GM12801 (cell line): ENCODE measurements around the gene KHDC4.

Source experiments
- CTCF ChIP-seq: IDR thresholded peaks from one replicate; pipeline ENCODE4 v1.5.1; 2011; ENCODE audit warnings: control low read depth; ENCODE audit not compliant: insufficient read length; ENCODE audit errors: extremely low read depth

The KHDC4 gene

DNA sequence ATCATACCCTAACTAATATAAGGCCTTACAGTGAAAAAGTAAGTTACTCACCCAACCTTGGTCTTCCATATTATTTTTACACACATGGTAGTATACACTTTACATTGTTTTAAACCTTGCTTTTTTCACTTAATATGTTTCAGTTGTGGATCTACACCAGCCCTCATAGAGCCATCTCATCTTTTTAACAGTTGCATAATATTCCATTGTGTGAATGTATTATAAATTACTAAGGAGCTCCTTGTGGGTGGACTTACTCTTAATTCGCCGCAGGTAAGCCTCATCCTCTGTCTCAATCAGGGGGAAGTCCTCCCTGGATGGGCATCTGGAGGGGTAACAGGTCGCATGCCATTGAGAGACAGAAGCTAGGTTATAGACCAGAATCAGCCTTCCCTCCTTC is 20.4 kb upstream of the KHDC4 start:
- TF ChIP-seq CTCF: no peak

DNA sequence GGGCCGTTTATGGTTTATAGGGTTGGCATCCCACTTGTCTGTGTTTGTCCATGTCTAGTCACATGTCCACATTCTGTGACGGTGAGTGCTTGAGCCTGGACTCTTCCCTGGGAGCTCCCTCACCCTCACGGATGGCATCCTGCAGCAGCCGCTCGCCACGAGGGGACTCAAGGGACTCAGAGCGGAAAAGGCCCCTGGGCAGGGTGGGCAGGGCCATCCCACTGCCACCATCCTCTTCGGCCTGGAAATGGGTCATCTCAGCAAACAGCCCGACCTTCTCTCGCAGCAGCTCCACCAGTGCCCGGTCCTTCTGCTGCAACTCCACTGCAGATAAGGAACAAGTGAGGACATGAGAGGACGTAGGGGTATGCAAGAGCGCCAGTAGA is 18.3 kb upstream of the KHDC4 start:
- TF ChIP-seq CTCF: no peak

GRCh38 chr1:155951753-155952504 is 17.7 kb upstream of the KHDC4 start:
- TF ChIP-seq CTCF: no peak

- no peak for TF ChIP-seq CTCF
Observed at GRCh38 chr1:155950829-155951228, 16.6 kb upstream of the KHDC4 start.

DNA sequence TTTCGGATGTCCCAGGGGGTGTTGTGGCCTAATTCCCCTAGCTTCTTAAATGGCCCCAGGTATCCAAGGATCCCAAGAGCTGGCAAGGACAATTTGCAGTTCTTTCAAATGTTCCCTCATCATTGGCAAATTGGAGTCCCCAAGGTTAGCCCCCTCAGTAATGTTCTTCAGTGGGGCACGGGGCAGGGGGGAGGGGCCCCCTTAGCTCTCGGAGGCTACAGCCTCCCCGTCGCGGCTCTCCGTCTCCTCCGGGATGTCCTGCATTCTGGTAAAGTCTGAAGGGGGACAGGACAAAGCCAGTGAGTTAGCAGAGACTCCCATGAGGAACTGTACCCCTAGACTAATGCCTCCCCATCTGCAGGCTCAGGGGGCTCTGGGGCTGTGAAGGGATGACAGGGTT is 13.5 kb upstream of the KHDC4 start:
- no peak for TF ChIP-seq CTCF

DNA sequence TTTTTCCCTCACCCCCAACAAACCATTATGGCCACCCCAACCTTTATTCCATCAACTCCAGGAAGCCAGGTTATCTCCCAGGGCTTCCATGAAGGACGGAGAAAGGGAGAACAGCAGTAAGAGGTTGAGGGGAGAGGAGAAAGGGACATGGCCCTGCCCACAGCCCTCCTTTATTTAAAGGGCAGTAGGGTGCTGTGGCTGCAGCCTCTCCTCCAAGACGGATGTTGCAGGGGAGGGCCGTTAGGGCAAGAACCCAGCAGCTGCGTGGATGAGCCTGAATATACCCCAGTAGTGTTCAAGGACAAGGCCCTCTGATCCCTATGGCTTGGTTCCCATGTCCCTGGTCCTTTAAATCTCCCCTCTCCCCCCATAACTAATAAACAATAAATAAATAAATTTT is 13.1 kb upstream of the KHDC4 start:
- TF ChIP-seq CTCF: no peak

DNA sequence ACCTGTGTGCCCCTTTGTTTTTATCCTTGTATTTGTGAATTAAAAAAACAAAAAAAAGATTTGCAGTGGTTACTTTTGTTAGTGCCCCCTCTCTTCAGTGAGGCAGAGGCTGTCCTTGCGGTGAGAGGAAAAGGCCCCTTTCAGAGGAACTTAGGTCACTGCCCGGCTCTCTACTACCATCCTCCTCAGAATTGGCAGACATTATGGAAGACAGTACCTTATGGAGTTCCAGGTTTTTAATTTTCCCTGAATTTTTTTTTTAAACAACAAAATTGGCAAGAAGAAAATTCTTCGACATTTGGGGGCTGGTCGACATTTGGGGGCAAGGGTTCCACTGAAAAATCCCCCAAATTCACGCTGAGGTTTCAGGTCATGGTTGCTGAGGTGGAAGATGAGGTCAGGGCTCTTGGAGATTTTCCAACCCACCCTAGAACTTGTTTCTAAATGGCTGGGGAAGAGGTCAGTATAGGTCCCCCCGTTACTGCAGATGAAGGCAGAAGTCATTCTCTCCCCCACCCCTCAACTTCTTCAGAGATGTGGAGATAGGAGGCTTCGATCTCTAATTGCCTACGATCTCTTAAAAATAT is 12.5 kb upstream of the KHDC4 start:
- TF ChIP-seq CTCF: no peak
